GM12878 (cell line): ENCODE measurements around the gene DAAM1. TPM values are rescaled to one million over a fixed set of nuclear protein-coding genes. Genes with fewer than 3 reads are reported as not detected.

ENCODE experiments used
- ATAC-seq: fragments of 200-7000 bp; cut with Tn5 transposase; 3 replicates; pipeline ENCODE4 v1.9.1; 2020; ENCODE audit warnings: mild to moderate bottlenecking, moderate library complexity
- BruUV-seq: library from RNA; stranded (reverse); fragments of 400-500 nt; replicated peaks from 2 replicates; lab custom pipeline; 2021; lab: Mats Ljungman, UMichigan
- CTCF ChIA-PET: fragments of 300-600 bp; sonication (Branson Sonifier 250); formaldehyde crosslinking; extraction: SDS; loops from one replicate; lab custom pipeline; 2021; ENCODE audit warnings: inconsistent platforms; lab: Yijun Ruan, JAX
- POLR2A ChIA-PET: fragments of 350-600 bp; formaldehyde crosslinking; extraction: SDS; loops from one replicate; lab custom pipeline; 2021; ENCODE audit warnings: inconsistent platforms; lab: Charles Lee
- RAD21 ChIA-PET: fragments of 300-600 bp; sonication (Branson Sonifier 250); formaldehyde crosslinking; loops from one replicate; lab custom pipeline; 2023; ENCODE audit warnings: antibody characterized with exemption; ENCODE audit not compliant: unreplicated experiment; lab: Charles Lee
- SMC1A ChIA-PET: fragments of 300-600 bp; sonication (Branson Sonifier 250); formaldehyde crosslinking; loops from one replicate; lab custom pipeline; 2023; ENCODE audit not compliant: unreplicated experiment, uncharacterized antibody; lab: Charles Lee
- DNase-seq: peaks from one replicate; pipeline ENCODE4 v3.0.0-alpha.2; 2011; ENCODE audit warnings: low read depth, low spot score
- FAIRE-seq: peaks from 3 replicates; lab custom pipeline; 2011; peaks lifted over from hg19 to GRCh38; lab: Jason Lieb, UNC
- H2AFZ ChIP-seq: 2 replicates; pipeline ENCODE4 v1.6.0; 2011; ENCODE audit warnings: low read depth, low read length, control low read depth; ENCODE audit not compliant: control insufficient read depth
- H3K27ac ChIP-seq: 2 replicates; pipeline ENCODE4 v1.5.1; 2011; ENCODE audit warnings: control low read depth; ENCODE audit not compliant: control insufficient read depth, insufficient read depth
- H3K27me3 ChIP-seq, 2 experiments: replicated peaks in 1 of 2; 2 replicates each; pipeline versions ENCODE4 v1.6.0 to v1.6.1; 2011; ENCODE audit warnings: low read length in 1 of 2; ENCODE audit not compliant: control insufficient read depth in 2 of 2, insufficient read depth in 2 of 2
- H3K36me3 ChIP-seq, 2 experiments: 2 replicates each; pipeline ENCODE4 v1.5.1; 2011; ENCODE audit warnings: low read length in 1 of 2; ENCODE audit not compliant: control insufficient read depth in 2 of 2, insufficient read depth in 2 of 2
- H3K4me1 ChIP-seq: 2 replicates; pipeline ENCODE4 v1.6.1; 2011; ENCODE audit warnings: mild to moderate bottlenecking, low read length, moderate library complexity, mixed read lengths; ENCODE audit not compliant: control insufficient read depth, insufficient read depth
- H3K4me2 ChIP-seq: 2 replicates; pipeline ENCODE4 v1.6.0; 2011; ENCODE audit warnings: control low read depth; ENCODE audit not compliant: control insufficient read depth, insufficient read depth
- H3K4me3 ChIP-seq: fragments of 200-600 bp; sonication (generic); 2 replicates; pipeline ENCODE4 v1.5.1; 2016
- H3K79me2 ChIP-seq: 2 replicates; pipeline ENCODE4 v1.6.0; 2011; ENCODE audit warnings: low read length; ENCODE audit not compliant: control insufficient read depth, insufficient read depth
- H3K9ac ChIP-seq: 2 replicates; pipeline ENCODE4 v1.8.0; 2011; ENCODE audit warnings: low read length, control low read depth, mixed read lengths; ENCODE audit not compliant: control insufficient read depth, insufficient read depth
- H3K9me3 ChIP-seq: replicated peaks from 3 replicates; pipeline ENCODE4 v1.5.1; 2011; ENCODE audit warnings: mild to moderate bottlenecking, low read length; ENCODE audit not compliant: control insufficient read depth, insufficient read depth
- H4K20me1 ChIP-seq: 2 replicates; pipeline ENCODE4 v1.6.0; 2011; ENCODE audit not compliant: control insufficient read depth, insufficient read depth
- ATF2 ChIP-seq: IDR thresholded peaks from 2 replicates; pipeline ENCODE4 v1.6.1; 2012; ENCODE audit warnings: low read length, inconsistent platforms
- BCLAF1 ChIP-seq: fragments of 450-650 bp; IDR thresholded peaks from 2 replicates; pipeline ENCODE4 v1.6.1; 2017; ENCODE audit warnings: antibody characterized with exemption, mild to moderate bottlenecking, moderate library complexity
- CBX5 ChIP-seq: sonication (generic); IDR thresholded peaks from 2 replicates; pipeline ENCODE4 v1.6.1; 2016; ENCODE audit warnings: low read depth, moderate library complexity, mild to moderate bottlenecking, inconsistent platforms
- CHD2 ChIP-seq: IDR thresholded peaks from 2 replicates; pipeline ENCODE4 v1.6.1; 2011; ENCODE audit warnings: low read depth, low read length, improper control_type of control experiment, borderline replicate concordance
- E4F1 ChIP-seq: fragments of 450-650 bp; IDR thresholded peaks from 2 replicates; pipeline ENCODE4 v1.6.1; 2018; ENCODE audit warnings: borderline replicate concordance, mild to moderate bottlenecking; ENCODE audit not compliant: partially characterized antibody
- ESRRA ChIP-seq: IDR thresholded peaks from 2 replicates; pipeline ENCODE4 v1.6.1; 2012; ENCODE audit warnings: mild to moderate bottlenecking, low read length, improper control_type of control experiment
- IRF3 ChIP-seq: fragments of 450-650 bp; IDR thresholded peaks from 2 replicates; pipeline ENCODE4 v1.6.1; 2014; ENCODE audit warnings: mild to moderate bottlenecking
- MEF2A ChIP-seq: IDR thresholded peaks from 2 replicates; pipeline ENCODE4 v1.6.1; 2011; ENCODE audit warnings: low read depth, mild to moderate bottlenecking, low read length, moderate library complexity; ENCODE audit not compliant: insufficient read depth
- MTA2 ChIP-seq: fragments of 450-650 bp; IDR thresholded peaks from 2 replicates; pipeline ENCODE4 v1.6.1; 2016; ENCODE audit warnings: low read depth, mild to moderate bottlenecking, moderate library complexity
- POLR2AphosphoS5 ChIP-seq: IDR thresholded peaks from 2 replicates; pipeline ENCODE4 v1.6.1; 2011; ENCODE audit warnings: mild to moderate bottlenecking, low read length, inconsistent platforms
- RCOR1 ChIP-seq: conservative IDR thresholded peaks from 2 replicates; pipeline ENCODE4 v1.6.1; 2012; ENCODE audit warnings: low read depth, low read length, improper control_type of control experiment
- SIX5 ChIP-seq: IDR thresholded peaks from 2 replicates; pipeline ENCODE4 v1.6.1; 2011; ENCODE audit warnings: mild to moderate bottlenecking, low read depth, low read length, moderate library complexity; ENCODE audit not compliant: severe bottlenecking
- TAF1 ChIP-seq: IDR thresholded peaks from 2 replicates; pipeline ENCODE4 v1.6.1; 2011; ENCODE audit warnings: mild to moderate bottlenecking, low read depth, low read length, borderline replicate concordance
- TCF7 ChIP-seq: IDR thresholded peaks from 2 replicates; pipeline ENCODE4 v1.6.1; 2014; ENCODE audit warnings: antibody characterized with exemption, borderline replicate concordance
- WGBS: methylation state at CpG from one replicate; pipeline ENCODE4 v1.1.6; 2016; ENCODE audit warnings: low lambda C conversion rate; ENCODE audit not compliant: insufficient replicate concordance, insufficient coverage; ENCODE audit errors: missing lambda C conversion rate; 5-methylcytosine and 5-hydroxymethylcytosine counted together
- in situ Hi-C: fragments of 300-500 bp; cut with MboI; formaldehyde crosslinking; loops from 9 replicates; pipeline ENCODE4 v1.14.3; 2018; ENCODE audit warnings: mixed read lengths
- intact Hi-C: fragments of 100-400 bp; cut with micrococcal nuclease; formaldehyde crosslinking; loops from one replicate; pipeline ENCODE4 v1.14.2; 2022; ENCODE audit not compliant: unreplicated experiment
- polyA plus RNA-seq, 11 experiments: library from polyadenylated mRNA; depleted of rRNA in 4 of 11; unstranded in 6 of 11; stranded (reverse) in 5 of 11; fragments of >200 nt; fragmentation: Nextera tagmentation in 4 of 11; fragmentation: Illumina TruSeq in 1 of 11; extraction: Ambion mirVana in 4 of 11; extraction: Trizol in 1 of 11; gene quantifications; 1 replicate in 1 of 11; 2 replicates in 10 of 11; pipeline versions ENCODE4 v1.2.1 to v1.2.3, GENCODE V29; 2011 to 2016; ENCODE audit warnings: inconsistent platforms in 2 of 11, missing spikeins in 2 of 11, low read depth in 1 of 11
- total RNA-seq, 4 experiments: library from RNA; depleted of rRNA in 3 of 4; stranded (reverse); fragments of >200 nt in 3 of 4; fragmentation: Illumina TruSeq in 1 of 4; extraction: Trizol in 1 of 4; gene quantifications; 2 replicates each; pipeline versions ENCODE4 v1.2.1 to v1.2.3, GENCODE V29; 2013 to 2021

The DAAM1 gene
- total and polyA plus RNA-seq, 10 of the 15 experiments (the other 5 are each of a cell fraction or from before 2014, with no cell fraction given), result 13.8 to 32.4 (median 24.2) TPM

GRCh38 chr14:59305836-59306555 lies 117.5 kb downstream of the DAAM1 start:
- no peaks in the 10 kb centered on the region for H3K79me2 ChIP-seq
- H4K20me1 ChIP-seq, result no peaks in the 10 kb centered on the region
- no peaks in the 10 kb centered on the region for H3K9me3 ChIP-seq
- in situ Hi-C loops (no loop called here), intact Hi-C loops (no loop called here)
- ChIA-PET RAD21 (interaction anchor here (1.0 to 1.6 kb wide), 3 partner anchors 31 to 117 kb away, joined by 3 to 11 read pairs (median 5); partner anchors contain the start of gene DAAM1), CTCF (interaction anchor here (0.5 to 2.2 kb wide), 10 partner anchors 10 to 179 kb away, joined by 3 to 7 read pairs (median 3); no protein-coding TSS in a partner anchor), SMC1A (interaction anchor here (0.7 to 3.8 kb wide), 11 partner anchors 7 to 177 kb away, joined by 3 to 21 read pairs (median 5); no protein-coding TSS in a partner anchor), POLR2A (interaction anchor here (0.6 to 0.8 kb wide), 2 partner anchors 36 to 49 kb away, joined by 3 to 5 read pairs; no protein-coding TSS in a partner anchor)
- H3K4me1 ChIP-seq, result no peaks in the 10 kb centered on the region; the same call in 1 of the 2 replicates
- WGBS, result 41% methylated on average over 1 of the region's 1 CpG
- H3K4me3 ChIP-seq, result no peak overlapping the region
- H2AFZ ChIP-seq, result no peak overlapping the region
- ATAC-seq (no peak), FAIRE-seq (no peak), DNase-seq (no peak)
- no TSS peak for BruUV-seq
- no peaks in the 10 kb centered on the region for H3K36me3 ChIP-seq
- H3K4me2 ChIP-seq, result no peak overlapping the region
- no peaks in the 10 kb centered on the region for H3K27me3 ChIP-seq
- no peak overlapping the region for H3K9ac ChIP-seq
- no peak overlapping the region for H3K27ac ChIP-seq
- no peak for TF ChIP-seq E4F1
- TF ChIP-seq CHD2, result no peak
- no peak for TF ChIP-seq BCLAF1
- TF ChIP-seq IRF3, result no peak
- TF ChIP-seq ESRRA, result no peak
- TF ChIP-seq MEF2A, result no peak
- no peak for TF ChIP-seq SIX5
- TF ChIP-seq TAF1, result no peak
- no peak for TF ChIP-seq POLR2AphosphoS5
- no peak for TF ChIP-seq ATF2
- TF ChIP-seq TCF7, result no peak
- no peak for TF ChIP-seq MTA2
- no peak for TF ChIP-seq CBX5
- TF ChIP-seq RCOR1, result no peak
